CD4-positive, CD25-positive, alpha-beta regulatory T cell (primary cell): ENCODE measurements around the gene SPTAN1. TPM values are rescaled to one million over a fixed set of nuclear protein-coding genes. Genes with fewer than 3 reads are reported as not detected.
"Not testable (repeated sequence)": the region's sequence is repeated elsewhere in the genome, so short reads cannot be mapped to it uniquely, and the experiment has no call there.

Source experiments
- ATAC-seq, 2 donors: fragments of 150-1000 bp; cut with Tn5 transposase; one replicate each; pipeline ENCODE4 v1.10.0; 2021; ENCODE audit warnings: low read depth in 2 of 2, moderate number of reproducible peaks in 2 of 2, moderate library complexity in 1 of 2
- DNase-seq, 3 donors: peaks; one replicate each; pipeline versions ENCODE4 v3.0.0 to v3.0.0-alpha.2; 2012 to 2022; ENCODE audit warnings: mixed read lengths in 1 of 3
- H3K27ac ChIP-seq: one replicate; pipeline ENCODE4 v1.7.0; 2013; ENCODE audit warnings: mild to moderate bottlenecking, low read length; ENCODE audit not compliant: insufficient read depth, poor library complexity, severe bottlenecking
- H3K27me3 ChIP-seq: one replicate; pipeline ENCODE4 v1.7.0; 2013; ENCODE audit warnings: low read length; ENCODE audit not compliant: control insufficient read depth, insufficient read depth
- H3K36me3 ChIP-seq: one replicate; pipeline ENCODE4 v1.7.0; 2013; ENCODE audit warnings: mild to moderate bottlenecking, low read length, moderate library complexity; ENCODE audit not compliant: control insufficient read depth, insufficient read depth
- H3K4me1 ChIP-seq: 2 replicates; pipeline ENCODE4 v1.7.0; 2013; ENCODE audit warnings: mild to moderate bottlenecking, low read length; ENCODE audit not compliant: insufficient read depth, control insufficient read depth, poor library complexity, severe bottlenecking
- H3K4me3 ChIP-seq: one replicate; pipeline ENCODE4 v1.7.0; 2013; ENCODE audit warnings: low read depth, mild to moderate bottlenecking, low read length, moderate library complexity
- H3K9me3 ChIP-seq, 2 experiments: 1 replicate in 1 of 2; 2 replicates in 1 of 2; pipeline ENCODE4 v1.7.0; 2013; ENCODE audit warnings: low read length in 2 of 2, mild to moderate bottlenecking in 1 of 2, moderate library complexity in 1 of 2; ENCODE audit not compliant: control insufficient read depth in 2 of 2
- H3K27ac Mint-ChIP-seq, 3 donors: one replicate each; pipeline ENCODE4 v1.8.0; 2020 to 2022; ENCODE audit warnings: mild to moderate bottlenecking in 3 of 3, mixed read lengths in 3 of 3, moderate library complexity in 2 of 3
- H3K27me3 Mint-ChIP-seq: one replicate; pipeline ENCODE4 v1.8.0; 2022; ENCODE audit warnings: mild to moderate bottlenecking, mixed read lengths
- H3K36me3 Mint-ChIP-seq: one replicate; pipeline ENCODE4 v1.8.0; 2020; ENCODE audit warnings: mixed read lengths
- H3K4me1 Mint-ChIP-seq, 4 donors: one replicate each; pipeline ENCODE4 v1.8.0; 2020 to 2022; ENCODE audit warnings: mixed read lengths in 4 of 4, mild to moderate bottlenecking in 1 of 4
- H3K4me3 Mint-ChIP-seq, 4 donors: one replicate each; pipeline ENCODE4 v1.8.0; 2020 to 2022; ENCODE audit warnings: mild to moderate bottlenecking in 4 of 4, mixed read lengths in 4 of 4, moderate library complexity in 3 of 4
- H3K9me3 Mint-ChIP-seq, 7 donors: one replicate each; pipeline ENCODE4 v1.8.0; 2020 to 2022; ENCODE audit warnings: mixed read lengths in 7 of 7, mild to moderate bottlenecking in 3 of 7, moderate library complexity in 2 of 7
- polyA plus RNA-seq, 4 donors: library from polyadenylated mRNA; unstranded; fragments of 300-500 nt; fragmentation: Illumina TruSeq; gene quantifications; one replicate each; pipeline ENCODE4 v1.2.3, GENCODE V29; 2021
- total RNA-seq: library from RNA; stranded (reverse); gene quantifications from one replicate; pipeline ENCODE4 v1.2.3, GENCODE V29; 2022

Gene SPTAN1
- total RNA-seq (769 TPM), polyA plus RNA-seq (10 to 100 TPM; 79.8 to 86.2 (median 83.2) TPM)

GRCh38 chr9:128552153-128552743, at the start of gene SPTAN1:
SPTAN1 (plus strand) TSS chr9:128552587; CDS start chr9:128566741, 14,154 bp downstream.
- peaks cover 2% of the 10 kb centered on the region for H3K36me3 ChIP-seq
- H3K36me3 Mint-ChIP-seq: no peaks in the 10 kb centered on the region
- DNase-seq (peak; percentile 95 to 96 (median 96)), ATAC-seq (peak; percentile 84 to 85)
- H3K4me1 ChIP-seq: peaks cover 59% of the 10 kb centered on the region
- peak within 1 kb of the TSS; percentile 89 for H3K4me3 ChIP-seq
- H3K27ac ChIP-seq: peak within 1 kb of the TSS; percentile 92
- H3K27ac Mint-ChIP-seq: peak within 1 kb of the TSS; percentile 95 to 99 (median 98)
- H3K27me3 Mint-ChIP-seq: no peaks in the 10 kb centered on the region
- no peaks in the 10 kb centered on the region for H3K9me3 Mint-ChIP-seq
- peak within 1 kb of the TSS in 3 of 4 donors; percentile 93 to 94 (median 93) for H3K4me3 Mint-ChIP-seq
- peaks cover 20 to 49% (median 29%) of the 10 kb centered on the region in 4 donors for H3K4me1 Mint-ChIP-seq
- no peaks in the 10 kb centered on the region for H3K9me3 ChIP-seq
- no peaks in the 10 kb centered on the region for H3K27me3 ChIP-seq

- not testable (repeated sequence) for H3K9me3 ChIP-seq
Observed at GRCh38 chr9:128503415-128503825, 49.0 kb upstream of the SPTAN1 start.

DNA sequence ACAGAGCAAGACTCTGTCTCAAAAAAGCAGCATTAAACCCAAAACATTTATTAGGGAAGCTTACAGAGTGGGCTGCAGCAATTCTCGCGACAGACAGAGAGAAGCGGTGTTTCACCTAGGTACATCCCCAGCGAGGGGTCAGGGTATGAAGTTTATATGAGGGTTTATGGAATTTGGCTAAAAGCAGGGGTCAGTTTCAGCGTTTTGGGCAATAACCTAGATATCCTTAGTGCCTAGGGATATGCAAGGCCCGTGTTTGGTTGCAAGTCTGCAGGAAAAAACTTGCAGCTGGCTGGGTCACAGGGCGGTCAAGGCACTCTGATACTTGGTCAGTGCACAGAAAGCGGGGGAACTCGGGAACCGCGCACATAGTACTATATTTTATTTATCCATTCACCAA, 48.5 kb upstream of the SPTAN1 start:
- H3K4me3 Mint-ChIP-seq: peak overlapping the region; percentile 75 to 99 (median 90)
- no peaks in the 10 kb centered on the region for H3K9me3 ChIP-seq
- H3K4me1 ChIP-seq: peaks cover 28% of the 10 kb centered on the region
- H3K27ac Mint-ChIP-seq: peak overlapping the region; percentile 20 to 97 (median 32)
- no peaks in the 10 kb centered on the region for H3K27me3 ChIP-seq
- DNase-seq: no peak
- H3K36me3 ChIP-seq: peaks cover 29% of the 10 kb centered on the region
- peaks cover 16% of the 10 kb centered on the region for H3K36me3 Mint-ChIP-seq
- H3K27ac ChIP-seq: no peak overlapping the region
- H3K4me1 Mint-ChIP-seq: peaks cover 13 to 35% (median 17%) of the 10 kb centered on the region in 4 donors
- no peaks in the 10 kb centered on the region for H3K27me3 Mint-ChIP-seq
- H3K9me3 Mint-ChIP-seq: no peaks in the 10 kb centered on the region
- ATAC-seq: no peak
- peak overlapping the region; percentile 83 for H3K4me3 ChIP-seq

More at GRCh38 chr9:128503415-128503825, 49.0 kb upstream of the SPTAN1 start:
- H3K36me3 Mint-ChIP-seq: peaks cover 14% of the 10 kb centered on the region
- peak overlapping the region in 2 of 3 donors; percentile 32 to 97 for H3K27ac Mint-ChIP-seq
- peaks cover 29% of the 10 kb centered on the region for H3K36me3 ChIP-seq
- H3K4me1 Mint-ChIP-seq: peaks cover 8 to 31% (median 12%) of the 10 kb centered on the region in 4 donors
- not testable (repeated sequence) for ATAC-seq, H3K27ac ChIP-seq, H3K27me3 ChIP-seq, H3K4me3 ChIP-seq, H3K9me3 Mint-ChIP-seq, H3K27me3 Mint-ChIP-seq, DNase-seq
- H3K4me1 ChIP-seq: peaks cover 28% of the 10 kb centered on the region
- peak overlapping the region; percentile 39 to 93 (median 78) for H3K4me3 Mint-ChIP-seq

- H3K27me3 ChIP-seq: no peaks in the 10 kb centered on the region
- peaks cover 30% of the 10 kb centered on the region for H3K36me3 ChIP-seq
- peak within 1 kb of the TSS; percentile 92 for H3K4me3 ChIP-seq
- H3K27ac Mint-ChIP-seq: peak within 1 kb of the TSS; percentile 97 to 99 (median 98)
- H3K4me1 ChIP-seq: peaks cover 28% of the 10 kb centered on the region
- H3K9me3 ChIP-seq: no peaks in the 10 kb centered on the region
- DNase-seq (peak; percentile 96 to 97 (median 96)), ATAC-seq (peak; percentile 92 to 94)
- H3K27me3 Mint-ChIP-seq: no peaks in the 10 kb centered on the region
- H3K4me3 Mint-ChIP-seq: peak within 1 kb of the TSS; percentile 93 to 99 (median 97)
- H3K9me3 Mint-ChIP-seq: no peaks in the 10 kb centered on the region
- peak within 1 kb of the TSS; percentile 87 for H3K27ac ChIP-seq
- H3K4me1 Mint-ChIP-seq: peaks cover 20 to 42% (median 22%) of the 10 kb centered on the region in 4 donors
- peaks cover 21% of the 10 kb centered on the region for H3K36me3 Mint-ChIP-seq
Observed at GRCh38 chr9:128504485-128505413, 47.6 kb upstream of the SPTAN1 start, which contains the start of gene GLE1. GLE1 (plus strand) TSS chr9:128504719; CDS start chr9:128504806, 87 bp downstream.

GRCh38 chr9:128505414-128505765, 47.0 kb upstream of the SPTAN1 start:
- Mint-ChIP-seq H3K36me3 (peaks cover 16% of the 10 kb centered on the region), H3K4me3 (peak overlapping the region; percentile 93 to 99 (median 97)), H3K9me3 (no peaks in the 10 kb centered on the region), H3K27me3 (no peaks in the 10 kb centered on the region), H3K27ac (peak overlapping the region; percentile 97 to 99 (median 98)), H3K4me1 (peaks cover 20 to 42% (median 22%) of the 10 kb centered on the region in 4 donors)
- no peak for DNase-seq
- peak overlapping the region; percentile 92 for H3K4me3 ChIP-seq
- peak overlapping the region; percentile 87 for H3K27ac ChIP-seq
- H3K36me3 ChIP-seq: peaks cover 29% of the 10 kb centered on the region
- H3K4me1 ChIP-seq: peaks cover 28% of the 10 kb centered on the region
- no peaks in the 10 kb centered on the region for H3K27me3 ChIP-seq
- no peaks in the 10 kb centered on the region for H3K9me3 ChIP-seq
- ATAC-seq: no peak

- H3K27ac ChIP-seq: peak overlapping the region; percentile 87
- H3K27me3 Mint-ChIP-seq, ATAC-seq: not testable (repeated sequence)
Observed at GRCh38 chr9:128505906-128506305, 46.5 kb upstream of the SPTAN1 start.

DNA sequence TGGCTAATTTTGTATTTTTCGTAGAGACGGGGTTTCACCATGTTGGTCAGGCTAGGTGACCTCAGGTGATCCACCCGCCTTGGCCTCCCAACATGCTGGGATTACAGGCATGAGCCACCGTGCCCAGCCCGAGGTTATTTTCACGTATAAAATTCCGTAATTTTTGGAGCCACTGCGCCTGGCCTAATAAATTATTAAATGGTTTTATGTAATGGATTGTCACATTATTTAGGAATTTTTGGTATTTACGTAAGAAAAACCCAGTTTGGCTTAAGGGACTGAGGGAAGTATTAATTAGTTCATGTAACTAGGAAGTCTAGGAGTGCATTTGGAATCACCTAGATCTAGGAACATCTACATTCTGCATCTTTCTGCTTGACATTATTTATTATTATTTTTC, 39.6 kb upstream of the SPTAN1 start:
- Histone ChIP-seq H3K36me3 (peaks cover 60% of the 10 kb centered on the region), H3K27ac (no peak overlapping the region), H3K27me3 (no peaks in the 10 kb centered on the region), H3K9me3 (no peaks in the 10 kb centered on the region), H3K4me1 (no peaks in the 10 kb centered on the region), H3K4me3 (no peak overlapping the region)
- H3K9me3 Mint-ChIP-seq: no peaks in the 10 kb centered on the region
- H3K36me3 Mint-ChIP-seq: peaks cover 30% of the 10 kb centered on the region
- no peak overlapping the region for H3K27ac Mint-ChIP-seq
- peaks cover 4% of the 10 kb centered on the region for H3K27me3 Mint-ChIP-seq
- ATAC-seq (no peak), DNase-seq (no peak)
- peaks cover 12 to 22% (median 19%) of the 10 kb centered on the region in 4 donors for H3K4me1 Mint-ChIP-seq
- H3K4me3 Mint-ChIP-seq: no peak overlapping the region

More at GRCh38 chr9:128505906-128506305, 46.5 kb upstream of the SPTAN1 start:
- Mint-ChIP-seq H3K4me3 (peak overlapping the region in 3 of 4 donors; percentile 93 to 99 (median 99)), H3K36me3 (peaks cover 16% of the 10 kb centered on the region), H3K4me1 (peaks cover 20 to 42% (median 22%) of the 10 kb centered on the region in 4 donors)
- not testable (repeated sequence) for H3K27ac Mint-ChIP-seq, H3K9me3 Mint-ChIP-seq, H3K27me3 ChIP-seq, DNase-seq, H3K9me3 ChIP-seq
- Histone ChIP-seq H3K4me1 (peaks cover 28% of the 10 kb centered on the region), H3K36me3 (peaks cover 26% of the 10 kb centered on the region), H3K4me3 (peak overlapping the region; percentile 92)
